ENCODE results near the gene SLC35A4. TPM values are rescaled to one million over a fixed set of nuclear protein-coding genes. Genes with fewer than 3 reads are reported as not detected.
"Not testable (repeated sequence)": the region's sequence is repeated elsewhere in the genome, so short reads cannot be mapped to it uniquely, and the experiment has no call there.

The SLC35A4 gene
- total RNA-seq, 1 donor from 2014 or later, result 77.9 TPM

GRCh38 chr5:140598836-140599235 is 34.2 kb downstream of the SLC35A4 start:
- ChIA-PET POLR2A (no interaction called here), CTCF (no interaction called here)
- no peak for TF ChIP-seq CTCF (IDR thresholded peaks at IDR 0.05)
- Mint-ChIP-seq H3K27ac (no peak overlapping the region), H3K27me3 (peaks cover 6% of the 10 kb centered on the region), H3K4me3 (no peak overlapping the region), H3K4me1 (no peaks in the 10 kb centered on the region), H3K9me3 (no peaks in the 10 kb centered on the region), H3K36me3 (ENCODE audit: low read depth) (no peaks in the 10 kb centered on the region)
- intact Hi-C loops (cut with micrococcal nuclease), result no loop called here
- ATAC-seq (ENCODE audit: low read depth) (no peak), DNase-seq (no peak)

- ChIA-PET POLR2A (no interaction called here), CTCF (no interaction called here)
- Mint-ChIP-seq H3K9me3 (no peaks in the 10 kb centered on the region), H3K27ac (no peak overlapping the region), H3K36me3 (ENCODE audit: low read depth) (no peaks in the 10 kb centered on the region), H3K4me3 (no peak overlapping the region), H3K4me1 (no peaks in the 10 kb centered on the region), H3K27me3 (peaks cover 6% of the 10 kb centered on the region)
- DNase-seq (no peak), ATAC-seq (ENCODE audit: low read depth) (no peak)
- no peak for TF ChIP-seq CTCF (IDR thresholded peaks at IDR 0.05)
- intact Hi-C loops (cut with micrococcal nuclease), result no loop called here
Observed at GRCh38 chr5:140600096-140600495, 35.5 kb downstream of the SLC35A4 start.

GRCh38 chr5:140602147-140602546 is 37.5 kb downstream of the SLC35A4 start:
- no peak for DNase-seq
- no peaks in the 10 kb centered on the region for H3K4me1 Mint-ChIP-seq
- no peak for TF ChIP-seq CTCF (IDR thresholded peaks at IDR 0.05)
- CTCF ChIA-PET, result no interaction called here
- no peaks in the 10 kb centered on the region for H3K36me3 Mint-ChIP-seq (ENCODE audit: low read depth)
- intact Hi-C loops (cut with micrococcal nuclease), result no loop called here
- no peak for ATAC-seq (ENCODE audit: low read depth)
- no peak overlapping the region for H3K4me3 Mint-ChIP-seq
- H3K27ac Mint-ChIP-seq, result no peak overlapping the region
- H3K27me3 Mint-ChIP-seq, result peaks cover 4% of the 10 kb centered on the region
- POLR2A ChIA-PET, result no interaction called here
- H3K9me3 Mint-ChIP-seq, result no peaks in the 10 kb centered on the region

- intact Hi-C loops (cut with micrococcal nuclease); DNase-seq; H3K4me3 Mint-ChIP-seq; H3K27ac Mint-ChIP-seq; H3K9me3 Mint-ChIP-seq; H3K27me3 Mint-ChIP-seq; ATAC-seq (ENCODE audit: low read depth); H3K4me1 Mint-ChIP-seq; CTCF ChIA-PET; POLR2A ChIA-PET; H3K36me3 Mint-ChIP-seq (ENCODE audit: low read depth): not testable (repeated sequence)
Observed at GRCh38 chr5:140603446-140603698, 38.7 kb downstream of the SLC35A4 start.

- no peaks in the 10 kb centered on the region for H3K36me3 Mint-ChIP-seq (ENCODE audit: low read depth)
- H3K4me1 Mint-ChIP-seq, result no peaks in the 10 kb centered on the region
- no peak for ATAC-seq (ENCODE audit: low read depth)
- H3K27me3 Mint-ChIP-seq, result no peaks in the 10 kb centered on the region
- CTCF ChIA-PET, result no interaction called here
- H3K9me3 Mint-ChIP-seq, result no peaks in the 10 kb centered on the region
- intact Hi-C loops (cut with micrococcal nuclease), result no loop called here
- TF ChIP-seq CTCF (IDR thresholded peaks at IDR 0.05), result no peak
- no peak overlapping the region for H3K27ac Mint-ChIP-seq
- POLR2A ChIA-PET, result no interaction called here
- no peak for DNase-seq
- H3K4me3 Mint-ChIP-seq, result no peak overlapping the region
Observed at GRCh38 chr5:140603734-140604133, 39.1 kb downstream of the SLC35A4 start.

GRCh38 chr5:140605879-140606278 is 41.3 kb downstream of the SLC35A4 start:
- intact Hi-C loops (cut with micrococcal nuclease), result no loop called here
- no peak for ATAC-seq (ENCODE audit: low read depth)
- TF ChIP-seq CTCF (IDR thresholded peaks at IDR 0.05), result no peak
- Mint-ChIP-seq H3K9me3 (no peaks in the 10 kb centered on the region), H3K36me3 (ENCODE audit: low read depth) (no peaks in the 10 kb centered on the region), H3K27ac (no peak overlapping the region), H3K4me1 (no peaks in the 10 kb centered on the region), H3K27me3 (no peaks in the 10 kb centered on the region), H3K4me3 (no peak overlapping the region)
- DNase-seq, result no peak
- POLR2A ChIA-PET, result no interaction called here
- CTCF ChIA-PET, result no interaction called here

Data from activated B cell treated with CpG ODN at 0.5 μM for 24 hours (primary cell).